ENCODE results near the gene COX6A2.

DNA sequence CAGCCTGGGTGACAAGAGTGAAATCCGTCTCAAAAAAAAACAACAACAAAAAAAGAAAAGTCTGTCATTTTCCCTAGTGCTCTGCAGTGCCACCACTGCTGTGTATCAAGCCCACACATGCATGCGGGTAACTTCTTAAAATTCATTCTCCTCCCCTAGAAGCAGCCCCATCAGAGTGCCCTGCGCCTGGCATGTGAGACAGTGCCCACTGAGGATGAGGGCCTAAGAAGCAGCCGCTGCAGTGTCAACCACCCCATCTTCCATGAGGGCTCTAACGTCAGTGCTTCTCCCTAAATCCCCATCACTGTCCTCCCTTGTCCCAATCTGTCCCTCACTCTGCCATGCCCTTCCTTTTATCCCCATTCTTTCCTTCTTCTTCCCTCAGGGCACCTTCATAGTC, 10.2 kb downstream of the COX6A2 start:
- TF ChIP-seq, protein P1, sequence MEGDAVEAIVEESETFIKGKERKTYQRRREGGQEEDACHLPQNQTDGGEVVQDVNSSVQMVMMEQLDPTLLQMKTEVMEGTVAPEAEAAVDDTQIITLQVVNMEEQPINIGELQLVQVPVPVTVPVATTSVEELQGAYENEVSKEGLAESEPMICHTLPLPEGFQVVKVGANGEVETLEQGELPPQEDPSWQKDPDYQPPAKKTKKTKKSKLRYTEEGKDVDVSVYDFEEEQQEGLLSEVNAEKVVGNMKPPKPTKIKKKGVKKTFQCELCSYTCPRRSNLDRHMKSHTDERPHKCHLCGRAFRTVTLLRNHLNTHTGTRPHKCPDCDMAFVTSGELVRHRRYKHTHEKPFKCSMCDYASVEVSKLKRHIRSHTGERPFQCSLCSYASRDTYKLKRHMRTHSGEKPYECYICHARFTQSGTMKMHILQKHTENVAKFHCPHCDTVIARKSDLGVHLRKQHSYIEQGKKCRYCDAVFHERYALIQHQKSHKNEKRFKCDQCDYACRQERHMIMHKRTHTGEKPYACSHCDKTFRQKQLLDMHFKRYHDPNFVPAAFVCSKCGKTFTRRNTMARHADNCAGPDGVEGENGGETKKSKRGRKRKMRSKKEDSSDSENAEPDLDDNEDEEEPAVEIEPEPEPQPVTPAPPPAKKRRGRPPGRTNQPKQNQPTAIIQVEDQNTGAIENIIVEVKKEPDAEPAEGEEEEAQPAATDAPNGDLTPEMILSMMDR (IDR thresholded peaks at IDR 0.05; ENCODE audit: poor library complexity, severe bottlenecking): no peak
- TF ChIP-seq POLR2AphosphoS5 (IDR thresholded peaks at IDR 0.05): no peak
- no peak for TF ChIP-seq EZH2 (IDR thresholded peaks at IDR 0.05; ENCODE audit: borderline replicate concordance, insufficient read depth, low read length, poor library complexity, severe bottlenecking)
- no peak for TF ChIP-seq TAF1 (IDR thresholded peaks at IDR 0.05; ENCODE audit: low read depth)
- no peak for TF ChIP-seq SMC3 (conservative IDR thresholded peaks at IDR 0.05; ENCODE audit: poor library complexity)
- no peak for TF ChIP-seq EP300 (conservative IDR thresholded peaks at IDR 0.05; ENCODE audit: poor library complexity, severe bottlenecking)

Measured in neural cell (in vitro differentiated cells).